GM23248 (cell line): Measurements from ENCODE around the gene DECR2.

Experiments used
- EZH2 ChIP-seq: fragments of 200-600 bp; sonication (generic); IDR thresholded peaks from 2 replicates; pipeline ENCODE4 v1.6.1; 2018; ENCODE audit warnings: antibody characterized with exemption, mild to moderate bottlenecking; ENCODE audit not compliant: insufficient read depth, poor library complexity, severe bottlenecking
- EZH2phosphoT487 ChIP-seq: fragments of 200-600 bp; sonication (generic); IDR thresholded peaks from 2 replicates; pipeline ENCODE4 v1.6.1; 2018; ENCODE audit warnings: antibody characterized with exemption, moderate library complexity, mild to moderate bottlenecking, low read depth; ENCODE audit not compliant: insufficient read depth

DNA sequence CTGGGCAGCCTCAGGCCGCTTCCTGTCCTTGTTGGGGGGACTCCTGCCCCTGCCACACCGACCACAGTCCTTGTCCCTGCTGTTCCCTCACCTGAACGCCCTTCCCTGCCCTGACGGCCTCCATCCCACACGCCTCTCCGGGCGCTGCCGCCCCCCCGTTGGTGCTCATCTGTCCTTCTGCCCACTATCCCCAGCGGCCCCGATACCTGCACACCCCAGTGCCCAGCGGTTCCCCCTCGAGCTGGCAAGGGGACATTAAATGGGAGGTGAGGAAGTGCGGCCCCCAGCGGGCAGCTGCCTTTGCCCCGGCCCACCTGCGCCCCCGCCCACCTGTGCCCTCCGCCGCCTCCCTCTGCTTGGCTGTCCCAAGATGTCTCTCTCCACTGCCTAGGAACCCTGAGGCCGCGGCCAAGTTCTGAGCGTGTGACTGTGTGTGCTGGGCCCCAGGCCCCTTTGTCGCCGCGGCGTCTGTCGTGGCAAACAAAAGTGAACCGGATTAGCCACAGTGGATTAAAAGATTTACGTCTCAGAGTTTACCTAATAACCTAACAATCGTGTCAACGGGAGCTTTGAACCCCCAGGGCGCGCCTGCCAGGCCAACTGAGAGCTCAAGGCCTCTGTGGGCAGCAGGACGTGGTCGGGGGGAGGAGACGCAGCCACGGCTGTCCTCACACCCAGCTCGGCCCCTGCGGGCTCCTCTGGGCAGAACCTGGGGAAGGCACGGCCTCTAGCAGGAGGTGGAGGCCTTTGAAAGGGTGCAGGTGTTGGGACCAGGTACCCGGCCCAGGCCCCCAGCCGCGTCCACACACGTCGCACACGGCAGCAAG, 41.6 kb upstream of the DECR2 start:
- TF ChIP-seq EZH2phosphoT487 (no peak), EZH2 (no peak)
